Naive thymus-derived CD8-positive, alpha-beta T cell (primary cell): ENCODE results near the gene LMBR1. TPM values are rescaled to one million over a fixed set of nuclear protein-coding genes. Genes with fewer than 3 reads are reported as not detected.
"Not testable (repeated sequence)": the region's sequence is repeated elsewhere in the genome, so short reads cannot be mapped to it uniquely, and the experiment has no call there.

Experiments
- ATAC-seq, 2 donors: fragments of 150-1000 bp; cut with Tn5 transposase in 1 of 2; sonication (Bioruptor Pico), chemical (Tn5 transposase) in 1 of 2; 1 replicate in 1 of 2; 2 replicates in 1 of 2; pipeline ENCODE4 v1.10.0; 2021; ENCODE audit warnings: mild to moderate bottlenecking in 2 of 2, moderate library complexity in 2 of 2
- POLR2A ChIA-PET: fragments of 350-600 bp; sonication (Branson Sonifier 250); formaldehyde crosslinking; loops from one replicate; lab custom pipeline; 2021; ENCODE audit warnings: antibody characterized with exemption; lab: Charles Lee
- DNase-seq, 10 donors: peaks; one replicate each; pipeline versions ENCODE4 v3.0.0 to v3.0.0-alpha.2; 2020 to 2022
- H3K27ac Mint-ChIP-seq, 10 donors: one replicate each; pipeline ENCODE4 v1.8.0; 2020 to 2022; ENCODE audit warnings: mild to moderate bottlenecking in 10 of 10, mixed read lengths in 10 of 10, moderate library complexity in 4 of 10, inconsistent platforms in 1 of 10
- H3K27me3 Mint-ChIP-seq, 5 donors: one replicate each; pipeline ENCODE4 v1.8.0; 2021 to 2022; ENCODE audit warnings: mixed read lengths in 5 of 5
- H3K36me3 Mint-ChIP-seq, 3 donors: one replicate each; pipeline ENCODE4 v1.8.0; 2020 to 2022; ENCODE audit warnings: mixed read lengths in 3 of 3, mild to moderate bottlenecking in 2 of 3, inconsistent platforms in 1 of 3
- H3K4me1 Mint-ChIP-seq, 4 donors: one replicate each; pipeline ENCODE4 v1.8.0; 2021 to 2022; ENCODE audit warnings: mixed read lengths in 4 of 4
- H3K4me3 Mint-ChIP-seq, 10 donors: one replicate each; pipeline ENCODE4 v1.8.0; 2020 to 2022; ENCODE audit warnings: mild to moderate bottlenecking in 10 of 10, mixed read lengths in 10 of 10, moderate library complexity in 6 of 10, inconsistent platforms in 1 of 10
- H3K9me3 Mint-ChIP-seq, 9 donors: one replicate each; pipeline ENCODE4 v1.8.0; 2020 to 2022; ENCODE audit warnings: mixed read lengths in 9 of 9, mild to moderate bottlenecking in 3 of 9, inconsistent platforms in 1 of 9, moderate library complexity in 1 of 9
- polyA plus RNA-seq, 3 donors: library from polyadenylated mRNA; unstranded; fragments of 300-500 nt; fragmentation: Illumina TruSeq; gene quantifications; one replicate each; pipeline ENCODE4 v1.2.3, GENCODE V29; 2021
- total RNA-seq, 8 experiments: library from RNA in 2 of 8; stranded (reverse) in 2 of 8; gene quantifications; one replicate each; pipeline ENCODE4 v1.2.3 and lab custom pipeline; 2021 to 2026

Gene LMBR1, protein sequence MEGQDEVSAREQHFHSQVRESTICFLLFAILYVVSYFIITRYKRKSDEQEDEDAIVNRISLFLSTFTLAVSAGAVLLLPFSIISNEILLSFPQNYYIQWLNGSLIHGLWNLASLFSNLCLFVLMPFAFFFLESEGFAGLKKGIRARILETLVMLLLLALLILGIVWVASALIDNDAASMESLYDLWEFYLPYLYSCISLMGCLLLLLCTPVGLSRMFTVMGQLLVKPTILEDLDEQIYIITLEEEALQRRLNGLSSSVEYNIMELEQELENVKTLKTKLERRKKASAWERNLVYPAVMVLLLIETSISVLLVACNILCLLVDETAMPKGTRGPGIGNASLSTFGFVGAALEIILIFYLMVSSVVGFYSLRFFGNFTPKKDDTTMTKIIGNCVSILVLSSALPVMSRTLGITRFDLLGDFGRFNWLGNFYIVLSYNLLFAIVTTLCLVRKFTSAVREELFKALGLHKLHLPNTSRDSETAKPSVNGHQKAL
- total RNA-seq (100 to 1,000 TPM; 136 to 157 TPM), polyA plus RNA-seq (10 to 100 TPM; 41.9 to 45.9 (median 44.3) TPM), total RNA-seq (lab: John Stamatoyannopoulos, UW) (48.5 to 153 (median 73.1) reads per million in 6 experiments)

DNA sequence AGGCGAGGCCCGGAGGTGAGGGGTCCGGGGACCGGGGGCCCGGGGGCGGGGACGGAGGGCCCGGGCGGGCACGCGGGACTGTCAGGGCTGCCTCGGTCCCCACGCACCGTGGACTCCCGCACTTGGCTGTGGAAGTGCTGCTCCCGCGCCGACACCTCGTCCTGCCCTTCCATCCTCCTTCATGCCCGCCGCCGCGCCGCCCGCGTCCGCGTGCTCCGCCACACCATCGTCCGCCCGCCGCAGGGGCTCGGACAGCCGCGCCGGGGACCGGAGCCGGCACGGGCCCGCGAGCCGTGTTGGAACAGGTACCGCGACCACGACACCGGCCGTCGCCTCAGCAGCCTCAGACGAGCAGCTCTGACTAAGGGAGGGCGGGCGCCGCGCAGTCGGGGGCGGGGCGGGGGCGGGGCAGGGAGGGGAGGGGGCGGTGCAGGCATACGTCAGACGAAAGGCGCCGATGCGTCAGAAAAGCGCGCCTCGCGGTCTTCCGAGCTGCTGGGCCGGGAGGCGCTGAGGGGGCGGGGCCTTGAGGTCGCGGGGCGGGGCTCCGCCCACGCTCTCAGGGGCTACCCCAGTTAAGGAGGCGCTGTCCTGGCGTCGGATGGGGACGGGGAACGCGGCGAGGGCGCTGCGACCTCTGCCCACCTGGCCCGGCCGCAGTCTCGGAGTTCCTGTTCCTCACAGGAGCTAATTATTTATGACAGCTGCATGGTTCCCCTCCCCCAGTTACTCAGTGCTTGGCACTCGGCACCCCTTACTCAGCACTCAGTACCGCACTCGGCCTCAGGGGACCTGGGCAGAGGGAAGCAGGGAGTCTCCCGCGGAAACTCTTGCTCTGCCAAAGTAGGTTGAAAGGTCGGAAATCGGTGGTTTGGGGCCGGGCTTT lies at the start of gene LMBR1:
Gene LMBR1, minus strand, starts transcription at position 363 of the 886 bp plus-strand sequence. Its CDS starts 190 bp downstream, at position 173.
- H3K4me3 Mint-ChIP-seq = peak within 1 kb of the TSS; percentile 86 to 95 (median 93)
- no peaks in the 10 kb centered on the region for H3K9me3 Mint-ChIP-seq
- POLR2A ChIA-PET = interaction anchor here (0.6 to 2.1 kb wide), 9 partner anchors 11 to 1160 kb away, joined by 3 to 44 read pairs (median 3); partner anchors contain the start of gene NOM1
- H3K4me1 Mint-ChIP-seq = peaks cover 16 to 58% (median 48%) of the 10 kb centered on the region in 4 donors
- ATAC-seq (peak; percentile 82 to 83), DNase-seq (peak; percentile 89 to 97 (median 95))
- peak within 1 kb of the TSS; percentile 81 to 97 (median 92) for H3K27ac Mint-ChIP-seq
- H3K27me3 Mint-ChIP-seq = no peaks in the 10 kb centered on the region
- peaks cover 0 to 9% (median 0%) of the 10 kb centered on the region in 3 donors for H3K36me3 Mint-ChIP-seq

DNA sequence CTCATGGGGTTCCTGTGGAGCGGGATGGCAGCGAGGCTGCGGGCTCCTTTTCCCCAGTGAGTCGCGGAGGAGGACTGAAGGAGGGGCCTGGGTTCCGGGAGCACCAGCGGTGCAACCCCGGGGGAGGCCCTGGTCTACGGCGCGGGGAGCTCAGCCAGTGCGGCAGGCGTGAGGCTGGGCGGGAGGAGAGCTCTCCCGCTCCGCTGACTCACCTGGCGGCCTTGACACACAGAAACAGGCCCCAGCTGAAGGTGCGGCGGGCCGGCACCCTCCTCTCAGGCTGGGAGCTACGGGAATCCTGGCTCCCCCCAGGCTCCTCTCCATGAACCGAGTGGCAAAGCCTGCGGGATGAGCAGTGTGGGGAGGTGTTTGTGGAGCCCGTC lies 49.7 kb upstream of the LMBR1 start:
- Mint-ChIP-seq H3K4me3 (peak overlapping the region in 6 of 10 donors; percentile 10 to 71 (median 48)), H3K27ac (peak overlapping the region in 2 of 10 donors; percentile 27 to 33), H3K36me3 (no peaks in the 10 kb centered on the region), H3K4me1 (peaks cover 0 to 11% (median 1%) of the 10 kb centered on the region in 4 donors), H3K27me3 (peaks cover 0 to 66% (median 35%) of the 10 kb centered on the region in 5 donors), H3K9me3 (peaks cover 0 to 2% (median 0%) of the 10 kb centered on the region in 9 donors)
- POLR2A ChIA-PET = interaction anchor here (1.1 to 1.3 kb wide), 3 partner anchors 8 to 49 kb away, joined by 3 read pairs; partner anchors contain the start of gene LMBR1
- peak in 1 of 10 donors; percentile 14 for DNase-seq
- peak; percentile 56 to 81 for ATAC-seq

DNA sequence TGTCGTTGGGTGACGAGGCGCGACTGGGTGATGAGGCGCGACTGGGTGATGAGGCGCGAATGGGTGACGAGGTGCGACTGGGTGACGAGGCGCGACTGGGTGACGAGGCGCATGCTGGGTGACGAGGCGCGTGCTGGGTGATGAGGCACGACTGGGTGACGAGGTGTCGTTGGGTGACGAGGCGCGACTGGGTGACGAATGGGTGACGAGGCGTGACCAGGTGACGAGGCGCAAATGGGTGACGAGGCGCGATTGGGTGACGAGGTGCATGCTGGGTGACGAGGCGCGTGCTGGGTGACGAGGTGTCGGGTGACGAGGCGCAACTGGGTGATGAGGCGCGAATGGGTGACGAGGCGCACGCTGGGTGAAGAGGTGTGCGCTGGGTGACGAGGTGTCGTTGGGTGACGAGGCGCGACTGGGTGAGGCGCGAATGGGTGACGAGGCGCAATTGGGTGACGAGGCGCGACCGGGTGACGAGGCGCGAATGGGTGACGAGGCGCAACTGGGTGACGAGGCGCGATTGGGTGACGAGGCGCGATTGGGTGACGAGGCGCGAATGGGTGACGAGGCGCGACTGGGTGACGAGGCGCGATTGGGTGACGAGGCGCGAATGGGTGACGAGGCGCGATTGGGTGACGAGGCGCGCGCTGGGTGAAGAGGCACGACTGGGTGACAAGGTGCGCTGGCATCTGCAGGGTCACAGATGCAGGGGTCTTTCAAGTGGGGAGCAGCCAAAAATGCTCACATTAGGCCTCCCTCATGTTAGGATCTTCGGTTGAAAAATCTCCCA lies 48.6 kb upstream of the LMBR1 start:
- no peak for DNase-seq
- POLR2A ChIA-PET = no interaction called here
- Mint-ChIP-seq H3K4me3 (no peak overlapping the region), H3K9me3 (peaks cover 0 to 2% (median 0%) of the 10 kb centered on the region in 9 donors), H3K27me3 (peaks cover 0 to 69% (median 36%) of the 10 kb centered on the region in 5 donors), H3K36me3 (no peaks in the 10 kb centered on the region), H3K4me1 (peaks cover 0 to 11% (median 1%) of the 10 kb centered on the region in 4 donors), H3K27ac (peak overlapping the region in 3 of 10 donors; percentile 22 to 77 (median 35))
- ATAC-seq = no peak

DNA sequence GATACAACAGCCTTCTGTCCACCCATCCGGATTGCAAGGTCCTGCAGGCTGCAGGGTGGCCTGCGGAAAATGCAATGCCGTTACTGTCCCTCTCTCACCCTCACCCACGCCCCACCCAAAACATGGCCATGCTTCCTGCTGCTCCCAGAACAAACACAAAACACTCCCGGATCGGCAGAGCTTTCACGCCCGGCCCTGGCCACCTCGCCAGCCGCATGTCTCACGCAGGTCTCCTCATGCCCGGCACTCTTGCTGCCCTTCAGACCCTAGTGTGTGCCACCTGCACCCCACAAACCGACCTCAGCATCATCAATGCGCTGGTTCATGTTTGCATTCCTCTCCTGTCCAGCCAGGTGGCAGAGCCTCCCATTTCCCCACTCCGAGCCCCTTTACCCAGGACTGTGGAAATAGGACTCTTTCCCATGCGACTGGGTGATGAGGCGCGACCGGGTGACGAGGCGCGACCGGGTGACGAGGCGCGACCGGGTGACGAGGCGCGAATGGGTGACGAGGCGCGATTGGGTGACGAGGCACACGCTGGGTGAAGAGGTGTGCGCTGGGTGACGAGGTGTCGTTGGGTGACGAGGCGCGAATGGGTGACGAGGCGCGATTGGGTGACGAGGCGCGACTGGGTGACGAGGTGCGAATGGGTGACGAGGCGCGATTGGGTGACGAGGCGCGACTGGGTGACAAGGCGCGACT lies 47.6 kb upstream of the LMBR1 start:
- Mint-ChIP-seq H3K27me3 (peaks cover 2 to 65% (median 36%) of the 10 kb centered on the region in 5 donors), H3K27ac (no peak overlapping the region), H3K9me3 (peaks cover 0 to 2% (median 0%) of the 10 kb centered on the region in 9 donors), H3K4me3 (peak overlapping the region in 1 of 10 donors; percentile 15), H3K36me3 (no peaks in the 10 kb centered on the region), H3K4me1 (peaks cover 0 to 11% (median 1%) of the 10 kb centered on the region in 4 donors)
- POLR2A ChIA-PET = no interaction called here
- DNase-seq (no peak), ATAC-seq (no peak)

DNA sequence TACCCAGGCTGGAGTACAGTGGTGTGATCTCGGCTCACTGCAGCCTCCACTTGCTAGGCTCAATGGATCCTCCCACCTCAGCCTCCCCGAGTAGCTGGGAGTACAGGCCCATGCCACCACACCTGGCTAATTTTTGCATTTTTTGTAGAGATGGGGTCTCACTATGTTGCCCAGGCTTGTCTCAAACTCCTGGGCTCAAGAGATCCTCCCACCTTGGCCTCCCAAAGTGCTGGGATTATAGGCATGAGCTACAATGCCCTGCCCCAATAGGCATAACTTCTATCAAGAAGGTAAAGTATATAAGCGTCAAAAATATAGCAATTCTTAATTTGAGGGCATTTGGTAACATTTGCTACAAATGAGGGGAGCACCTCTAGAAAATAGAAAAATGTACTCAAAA lies 43.8 kb upstream of the LMBR1 start:
- H3K4me3 Mint-ChIP-seq, H3K9me3 Mint-ChIP-seq, ATAC-seq, DNase-seq, H3K4me1 Mint-ChIP-seq, POLR2A ChIA-PET, H3K27ac Mint-ChIP-seq, H3K36me3 Mint-ChIP-seq: not testable (repeated sequence)
- H3K27me3 Mint-ChIP-seq = peaks cover 2 to 33% (median 18%) of the 10 kb centered on the region in 5 donors

DNA sequence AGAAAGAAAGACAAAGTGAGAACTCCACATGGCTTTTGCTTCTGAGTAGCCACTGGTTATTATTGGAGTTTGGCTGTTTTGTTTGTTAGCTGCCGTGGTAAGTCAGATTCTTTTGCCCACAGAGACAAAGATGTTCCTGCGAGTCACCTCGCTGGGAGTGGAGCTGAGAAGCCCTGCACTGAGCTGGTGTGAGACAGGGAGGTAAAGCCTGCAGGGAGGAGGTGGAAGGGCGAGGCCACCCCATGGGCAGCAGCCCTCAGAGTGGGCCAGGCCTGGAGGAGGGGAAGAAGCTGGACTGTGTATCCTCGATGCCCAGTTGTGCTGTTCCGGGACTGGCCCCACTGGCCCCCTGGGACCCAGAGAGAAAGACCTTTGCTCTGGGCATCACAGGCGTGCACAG lies 42.3 kb upstream of the LMBR1 start:
- Mint-ChIP-seq H3K4me1 (peaks cover 0 to 2% (median 1%) of the 10 kb centered on the region in 4 donors), H3K9me3 (no peaks in the 10 kb centered on the region), H3K36me3 (no peaks in the 10 kb centered on the region), H3K4me3 (no peak overlapping the region), H3K27me3 (peaks cover 2 to 21% (median 9%) of the 10 kb centered on the region in 5 donors), H3K27ac (peak overlapping the region in 1 of 10 donors; percentile 77)
- no peak for ATAC-seq
- POLR2A ChIA-PET = interaction anchor here (1.0 kb wide), 1 partner anchor 8 kb away, joined by 3 read pairs; no protein-coding TSS in a partner anchor
- DNase-seq = no peak

DNA sequence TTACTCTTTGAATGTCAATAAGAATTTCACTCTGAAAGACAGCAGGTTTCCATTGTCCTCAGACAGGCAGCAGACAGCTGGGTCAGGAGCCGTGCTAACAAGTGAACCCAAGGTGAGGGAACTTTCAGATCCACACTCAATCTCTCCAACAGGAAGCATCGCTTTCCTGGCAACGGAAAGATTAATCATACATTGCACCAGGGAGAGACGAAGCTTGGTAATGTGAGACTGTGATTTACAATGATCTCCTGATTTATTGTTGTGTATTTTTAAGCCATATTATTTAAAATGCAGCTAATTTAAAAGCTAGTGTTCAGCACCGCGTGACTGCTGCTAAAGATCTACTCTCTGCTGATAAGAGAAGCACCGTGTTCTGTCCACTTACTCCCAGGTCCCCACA lies 39.0 kb upstream of the LMBR1 start:
- Mint-ChIP-seq H3K9me3 (no peaks in the 10 kb centered on the region), H3K4me3 (no peak overlapping the region), H3K36me3 (no peaks in the 10 kb centered on the region), H3K27ac (peak overlapping the region in 1 of 10 donors; percentile 1), H3K27me3 (peaks cover 0 to 7% (median 4%) of the 10 kb centered on the region in 5 donors), H3K4me1 (peaks cover 7 to 25% (median 12%) of the 10 kb centered on the region in 4 donors)
- POLR2A ChIA-PET = interaction anchor here (1.1 kb wide), 1 partner anchor 12 kb away, joined by 3 read pairs; no protein-coding TSS in a partner anchor
- ATAC-seq (no peak), DNase-seq (no peak)

DNA sequence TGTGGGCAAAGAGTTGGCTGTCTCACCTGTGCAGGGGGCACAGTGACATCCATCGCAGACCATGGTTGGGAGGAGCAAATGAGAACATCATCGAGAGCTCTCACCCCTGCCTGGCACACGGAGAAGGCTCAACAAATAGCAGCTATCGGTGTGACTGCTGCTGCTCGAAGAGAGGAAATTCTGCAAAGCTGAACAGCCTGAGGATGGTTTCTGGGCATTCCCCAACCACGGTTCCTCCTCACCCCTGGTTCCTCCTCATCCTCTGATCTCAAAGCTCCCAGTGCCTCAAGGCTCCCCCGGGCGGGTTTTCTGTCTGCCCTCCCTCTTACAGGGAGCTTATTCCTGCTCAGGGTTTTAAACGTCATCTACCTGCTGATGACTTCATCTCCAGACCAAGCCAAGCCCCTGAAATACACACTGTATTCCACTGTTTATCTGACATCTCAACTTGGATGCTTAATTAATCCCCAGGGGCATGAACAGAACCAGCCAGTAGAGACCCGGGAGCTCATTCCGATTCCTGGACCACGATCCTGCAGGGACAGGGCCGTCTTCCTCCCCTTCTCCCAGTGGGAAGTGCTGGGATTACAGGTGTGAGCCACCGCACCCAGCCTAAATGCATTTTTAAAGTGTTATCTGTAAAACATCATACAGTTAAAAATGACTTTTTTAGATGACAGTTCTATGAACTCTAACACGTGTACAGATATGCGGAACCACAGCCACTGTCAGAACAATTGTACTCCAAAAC lies 37.0 kb upstream of the LMBR1 start:
- POLR2A ChIA-PET = no interaction called here
- DNase-seq (peak in 4 of 10 donors; percentile 24 to 51 (median 36)), ATAC-seq (peak; percentile 85 to 88)
- Mint-ChIP-seq H3K36me3 (no peaks in the 10 kb centered on the region), H3K4me3 (peak overlapping the region in 1 of 10 donors; percentile 44), H3K27ac (peak overlapping the region in 7 of 10 donors; percentile 26 to 83 (median 75)), H3K27me3 (peaks cover 0 to 7% (median 1%) of the 10 kb centered on the region in 5 donors), H3K9me3 (no peaks in the 10 kb centered on the region), H3K4me1 (peaks cover 8 to 25% (median 13%) of the 10 kb centered on the region in 4 donors)

DNA sequence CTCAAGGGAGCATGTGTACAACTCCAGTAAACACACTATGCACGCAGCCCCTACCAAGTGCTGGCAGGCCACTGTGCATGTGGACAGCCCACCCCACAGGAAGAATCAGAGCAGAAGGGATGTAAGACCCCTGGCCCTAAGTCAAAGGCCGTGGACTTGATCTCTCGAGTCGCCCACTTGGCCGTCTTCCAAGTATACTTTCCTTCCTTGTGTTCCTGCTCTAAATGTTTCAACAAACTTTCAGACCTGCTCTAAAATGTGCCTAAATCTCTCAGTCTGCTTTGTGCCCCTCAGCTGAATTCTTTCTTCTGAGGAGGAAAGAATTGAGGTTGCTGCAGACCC lies 35.4 kb upstream of the LMBR1 start:
- POLR2A ChIA-PET = interaction anchor here (0.6 kb wide), 1 partner anchor 332 kb away, joined by 3 read pairs; no protein-coding TSS in a partner anchor
- Mint-ChIP-seq H3K4me1 (peaks cover 16 to 37% (median 22%) of the 10 kb centered on the region in 4 donors), H3K4me3 (no peak overlapping the region), H3K27me3 (peaks cover 0 to 6% (median 1%) of the 10 kb centered on the region in 5 donors), H3K36me3 (no peaks in the 10 kb centered on the region), H3K27ac (peak overlapping the region in 4 of 10 donors; percentile 28 to 53 (median 46)), H3K9me3 (peaks cover 0 to 1% (median 0%) of the 10 kb centered on the region in 9 donors)
- DNase-seq (no peak), ATAC-seq (no peak)

DNA sequence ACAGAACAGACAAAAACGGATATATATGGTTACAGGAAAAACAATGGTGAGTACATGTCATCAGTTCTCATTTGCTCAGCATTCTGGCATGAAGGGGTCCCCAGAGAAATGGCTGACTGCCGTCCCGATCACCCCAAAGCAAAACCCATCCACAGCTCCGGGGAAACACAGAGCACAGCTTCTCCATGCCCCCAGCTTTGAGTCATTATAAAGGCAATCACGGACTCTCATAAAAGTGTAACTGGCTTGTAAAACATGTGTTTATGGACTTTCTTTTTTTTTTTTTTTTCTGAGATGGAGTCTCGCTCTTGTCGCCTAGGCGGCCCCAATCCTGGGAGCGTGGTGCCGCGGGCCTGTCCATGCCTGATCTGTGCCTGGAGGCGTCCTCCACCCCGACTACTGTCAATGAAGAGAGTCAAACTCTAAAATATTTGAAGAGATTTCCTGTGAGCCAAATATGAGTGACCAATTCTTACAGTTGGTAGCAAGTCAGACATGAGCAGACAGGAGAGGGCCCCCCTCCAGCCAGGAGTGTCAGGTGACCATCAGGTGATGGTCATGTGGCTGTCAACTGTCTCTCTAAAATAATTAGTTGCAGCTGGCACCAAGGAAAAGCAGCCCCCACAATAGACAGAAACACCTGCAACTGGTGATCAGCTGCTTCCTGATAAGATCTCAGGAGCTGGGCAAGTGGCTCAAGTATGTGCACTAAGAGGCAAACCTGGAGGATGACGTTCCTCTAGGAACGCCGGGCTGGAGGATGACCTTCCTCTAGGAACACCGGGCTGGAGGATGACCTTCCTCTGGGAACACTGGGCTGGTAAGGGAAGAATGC lies 34.8 kb upstream of the LMBR1 start:
- POLR2A ChIA-PET = no interaction called here
- DNase-seq = no peak
- no peak for ATAC-seq
- Mint-ChIP-seq H3K9me3 (peaks cover 0 to 4% (median 0%) of the 10 kb centered on the region in 9 donors), H3K4me1 (peaks cover 18 to 43% (median 27%) of the 10 kb centered on the region in 4 donors), H3K4me3 (no peak overlapping the region), H3K36me3 (no peaks in the 10 kb centered on the region), H3K27ac (peak overlapping the region in 6 of 10 donors; percentile 28 to 80 (median 50)), H3K27me3 (peaks cover 0 to 8% (median 2%) of the 10 kb centered on the region in 5 donors)
